Hair follicle dermal papilla cell (primary cell): Measurements from ENCODE around the gene VWA8. TPM values are rescaled to one million over a fixed set of nuclear protein-coding genes. Genes with fewer than 3 reads are reported as not detected.

Source experiments
- small RNA-seq: library from RNA; depleted of rRNA; stranded (forward); fragments of <200 nt; gene quantifications from one replicate; pipeline ENCODE3, GENCODE V24; 2012
- total RNA-seq: library from RNA; depleted of rRNA; stranded (reverse); fragments of >200 nt; gene quantifications from 2 replicates; pipeline ENCODE4 v1.2.3, GENCODE V29; 2012

The VWA8 gene
- 15.8 and 22.7 TPM in 2 replicates for total RNA-seq

DNA sequence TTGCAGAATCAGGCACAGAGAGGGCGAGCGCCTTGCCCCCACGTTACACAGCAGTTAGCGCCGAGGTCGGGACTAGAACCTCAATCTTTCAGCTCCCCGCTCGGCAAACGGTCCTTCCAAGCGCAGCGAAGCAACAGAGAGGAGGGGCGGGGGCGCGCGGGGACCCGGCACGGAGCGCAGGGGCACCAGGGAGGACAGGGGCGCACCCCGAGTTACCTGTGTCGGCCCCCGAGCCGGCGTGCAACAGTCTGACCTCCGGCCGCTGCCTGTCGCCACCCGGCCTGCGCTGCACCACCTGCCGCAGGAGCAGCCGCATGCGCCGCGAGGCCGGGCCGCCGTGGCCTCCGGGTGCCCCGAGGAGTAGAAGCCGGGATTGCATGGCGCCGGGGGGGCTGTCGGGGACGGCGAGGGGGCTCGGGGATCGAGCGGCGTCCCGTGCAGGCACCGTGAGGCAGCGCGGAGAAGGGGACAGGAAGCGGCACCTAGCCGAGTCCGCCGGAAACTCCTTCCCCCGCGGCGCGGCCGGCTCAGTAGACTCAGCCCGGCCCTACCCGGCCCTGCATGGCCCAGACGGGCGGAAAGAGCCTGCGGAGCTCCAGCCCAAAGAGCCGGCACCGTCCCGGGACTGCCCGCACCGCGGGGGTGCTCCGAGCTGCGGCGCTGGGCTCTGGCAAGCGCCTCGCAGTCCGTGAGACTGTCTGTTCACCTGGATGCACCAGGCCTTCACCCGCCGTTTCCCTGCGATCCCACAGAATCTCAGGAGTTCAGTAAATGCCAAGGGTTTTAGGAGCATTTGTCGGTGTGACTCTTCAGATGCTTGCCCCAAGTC lies at the start of gene VWA8:
VWA8 (minus strand) TSS at position 473 of the 829 bp plus-strand sequence; CDS start at position 379, 94 bp downstream.

Small RNAs within 50 kb of the gene (small RNA-seq; reads per million reads assigned to genes)
- not detected for gene RN7SL515P
- not detected for gene RNU6-74P
- not detected for gene RPS28P8

Other genes starting within 250 kb of the VWA8 start
- 12.5 and 17.5 TPM in 2 replicates for gene DGKH, start 87.5 kb upstream of the VWA8 start, total RNA-seq